B cell (primary cell): ENCODE data around the gene S100PBP. TPM values are rescaled to one million over a fixed set of nuclear protein-coding genes. Genes with fewer than 3 reads are reported as not detected.
"Not testable (repeated sequence)": the region's sequence is repeated elsewhere in the genome, so short reads cannot be mapped to it uniquely, and the experiment has no call there.

Experiments
- ATAC-seq: fragments of 200-7000 bp; cut with Tn5 transposase; one replicate; pipeline ENCODE4 v1.10.0; 2021; ENCODE audit warnings: low read depth, mild to moderate bottlenecking, moderate number of reproducible peaks, moderate library complexity
- CTCF ChIA-PET: fragments of 350-600 bp; sonication (Branson Sonifier 250); formaldehyde crosslinking; loops from one replicate; lab custom pipeline; 2021; ENCODE audit warnings: antibody characterized with exemption, inconsistent platforms; lab: Charles Lee
- POLR2A ChIA-PET: fragments of 350-600 bp; sonication (Branson Sonifier 250); formaldehyde crosslinking; loops from one replicate; lab custom pipeline; 2021; ENCODE audit warnings: antibody characterized with exemption; lab: Charles Lee
- DNase-seq: peaks from one replicate; pipeline ENCODE4 v3.0.0; 2013
- H2AFZ ChIP-seq: 2 replicates; pipeline ENCODE4 v1.6.1; 2012; ENCODE audit warnings: mild to moderate bottlenecking, low read depth, low read length; ENCODE audit not compliant: insufficient read depth, poor library complexity, severe bottlenecking
- H3K27ac ChIP-seq, 2 donors: 1 replicate in 1 of 2; 2 replicates in 1 of 2; pipeline ENCODE4 v1.5.1; 2012 to 2013; ENCODE audit warnings: low read length in 2 of 2, mild to moderate bottlenecking in 2 of 2, moderate library complexity in 1 of 2
- H3K27me3 ChIP-seq, 4 experiments: fragments of 200-600 bp in 1 of 4; sonication (generic) in 1 of 4; replicated peaks in 1 of 4; 1 replicate in 2 of 4; 2 replicates in 2 of 4; pipeline versions ENCODE4 v1.6.1 to v1.7.0; 2013 to 2016; ENCODE audit warnings: low read length in 3 of 4, mild to moderate bottlenecking in 2 of 4, mixed read lengths in 1 of 4, moderate library complexity in 1 of 4; ENCODE audit not compliant: insufficient read depth in 4 of 4, control insufficient read depth in 3 of 4; ENCODE audit errors: control extremely low read depth in 1 of 4
- H3K36me3 ChIP-seq, 2 experiments: replicated peaks in 1 of 2; 1 replicate in 1 of 2; 2 replicates in 1 of 2; pipeline versions ENCODE4 v1.6.1 to v1.7.1; 2013; ENCODE audit warnings: low read length in 1 of 2; ENCODE audit not compliant: insufficient read depth in 2 of 2, control insufficient read depth in 1 of 2; ENCODE audit errors: control extremely low read depth in 1 of 2, extremely low read depth in 1 of 2
- H3K4me1 ChIP-seq, 2 donors: fragments of 200-600 bp in 1 of 2; sonication (generic) in 1 of 2; 1 replicate in 1 of 2; 2 replicates in 1 of 2; pipeline versions ENCODE4 v1.5.1 to v1.6.1; 2013 to 2017; ENCODE audit warnings: low read length in 2 of 2; ENCODE audit not compliant: control insufficient read depth in 2 of 2, insufficient read depth in 2 of 2
- H3K4me2 ChIP-seq: replicated peaks from 2 replicates; pipeline ENCODE3; 2012; ENCODE audit warnings: mild to moderate bottlenecking, low read depth, low read length; ENCODE audit not compliant: poor library complexity, severe bottlenecking
- H3K4me3 ChIP-seq, 5 experiments: fragments of 200-600 bp in 1 of 5; sonication (generic) in 1 of 5; 1 replicate in 3 of 5; 2 replicates in 2 of 5; pipeline versions ENCODE4 v1.5.1 to v1.7.0; 2011 to 2016; ENCODE audit warnings: low read length in 4 of 5, mild to moderate bottlenecking in 4 of 5, low read depth in 2 of 5, control low read depth in 1 of 5, moderate library complexity in 1 of 5; ENCODE audit not compliant: insufficient read depth in 1 of 5; ENCODE audit errors: control extremely low read depth in 1 of 5, extremely low read depth in 1 of 5
- H3K79me2 ChIP-seq: fragments of 200-600 bp; sonication (generic); one replicate; pipeline ENCODE4 v1.6.0; 2016; ENCODE audit warnings: low read length; ENCODE audit not compliant: control insufficient read depth, insufficient read depth
- H3K9ac ChIP-seq: fragments of 200-600 bp; sonication (generic); 2 replicates; pipeline ENCODE4 v1.6.1; 2017; ENCODE audit warnings: mild to moderate bottlenecking, low read length, moderate library complexity
- H3K9me3 ChIP-seq, 3 donors: one replicate each; pipeline versions ENCODE4 v1.6.1 to v1.7.1; 2013; ENCODE audit warnings: low read length in 2 of 3; ENCODE audit not compliant: control insufficient read depth in 2 of 3, insufficient read depth in 1 of 3; ENCODE audit errors: control extremely low read depth in 1 of 3
- H4K20me1 ChIP-seq: 2 replicates; pipeline ENCODE4 v1.6.0; 2012; ENCODE audit warnings: mild to moderate bottlenecking, low read length; ENCODE audit not compliant: insufficient read depth, control insufficient read depth, poor library complexity, severe bottlenecking
- H3K27ac Mint-ChIP-seq: one replicate; pipeline ENCODE4 v1.8.0; 2021; ENCODE audit warnings: mixed read lengths
- H3K27me3 Mint-ChIP-seq: one replicate; pipeline ENCODE4 v1.8.0; 2021; ENCODE audit warnings: mixed read lengths
- H3K4me1 Mint-ChIP-seq: one replicate; pipeline ENCODE4 v1.8.0; 2021; ENCODE audit warnings: mixed read lengths
- H3K4me3 Mint-ChIP-seq: one replicate; pipeline ENCODE4 v1.8.0; 2021; ENCODE audit warnings: mixed read lengths
- H3K9me3 Mint-ChIP-seq: one replicate; pipeline ENCODE4 v1.8.0; 2022; ENCODE audit warnings: mixed read lengths; ENCODE audit not compliant: insufficient read depth
- CTCF ChIP-seq: fragments of 200-600 bp; IDR thresholded peaks from one replicate; pipeline ENCODE4 v1.8.0; 2022; ENCODE audit warnings: antibody characterized with exemption, mild to moderate bottlenecking
- EZH2 ChIP-seq: IDR thresholded peaks from 2 replicates; pipeline ENCODE4 v1.6.1; 2012; ENCODE audit warnings: borderline replicate concordance, low read depth, mild to moderate bottlenecking, moderate library complexity, low read length; ENCODE audit not compliant: insufficient read depth, poor library complexity, severe bottlenecking
- WGBS: methylation state at CpG from one replicate; pipeline ENCODE4 v1.1.5; 2013; ENCODE audit warnings: missing lambda C conversion rate; ENCODE audit not compliant: insufficient coverage; 5-methylcytosine and 5-hydroxymethylcytosine counted together
- intact Hi-C: fragments of 100-400 bp; cut with micrococcal nuclease; formaldehyde crosslinking; loops from one replicate; pipeline ENCODE4 v1.10.0; 2022
- polyA plus RNA-seq: library from polyadenylated mRNA; depleted of rRNA; stranded (reverse); fragments of >200 nt; gene quantifications from 2 replicates; pipeline ENCODE4 v1.2.3, GENCODE V29; 2012
- total RNA-seq, 2 donors: library from RNA; stranded (reverse); fragments of 120-200 nt in 1 of 2; gene quantifications; 1 replicate in 1 of 2; 2 replicates in 1 of 2; pipeline versions ENCODE4 v1.2.3 to v1.2.4, GENCODE V29; 2013 to 2022

S100PBP gene
- total and polyA plus RNA-seq, 2 donors (not counting 1 experiment from before 2014, with no cell fraction given), result 32.5 to 94.1 TPM

GRCh38 chr1:32903991-32904785, 86.7 kb downstream of the S100PBP start:
- no peak overlapping the region for H3K9ac ChIP-seq
- H3K9me3 ChIP-seq, result peaks cover 0 to 15% (median 0%) of the 10 kb centered on the region in 3 donors
- no peak overlapping the region for H2AFZ ChIP-seq
- no peak overlapping the region for H3K4me2 ChIP-seq
- no peaks in the 10 kb centered on the region for H3K79me2 ChIP-seq
- no peak overlapping the region for H3K27ac ChIP-seq
- ChIA-PET CTCF (interaction anchor here (0.9 to 1.6 kb wide), 3 partner anchors 12 to 94 kb away, joined by 3 read pairs; no protein-coding TSS in a partner anchor), POLR2A (no interaction called here)
- intact Hi-C loops, result no loop called here
- no peaks in the 10 kb centered on the region for H3K36me3 ChIP-seq
- TF ChIP-seq CTCF, result no peak
- no peak for TF ChIP-seq EZH2
- Mint-ChIP-seq H3K27me3 (peaks cover 32% of the 10 kb centered on the region), H3K4me3 (no peak overlapping the region), H3K9me3 (no peaks in the 10 kb centered on the region), H3K4me1 (peaks cover 11% of the 10 kb centered on the region), H3K27ac (no peak overlapping the region)
- no peaks in the 10 kb centered on the region for H4K20me1 ChIP-seq
- DNase-seq, result no peak
- H3K4me1 ChIP-seq, result peaks cover 9 to 10% of the 10 kb centered on the region in 2 donors
- ATAC-seq, result no peak
- 73% methylated on average over 3 of the region's 3 CpGs for WGBS
- H3K27me3 ChIP-seq, result peaks cover 0 to 32% (median 15%) of the 10 kb centered on the region in 4 experiments
- no peak overlapping the region for H3K4me3 ChIP-seq

GRCh38 chr1:32904797-32905196, 87.3 kb downstream of the S100PBP start:
- H3K4me3 ChIP-seq, result no peak overlapping the region
- WGBS, result 83% methylated on average over 1 of the region's 2 CpGs
- peaks cover 33% of the 10 kb centered on the region for H3K27me3 Mint-ChIP-seq
- H3K27ac ChIP-seq, result no peak overlapping the region
- H3K9me3 Mint-ChIP-seq, result no peaks in the 10 kb centered on the region
- no peaks in the 10 kb centered on the region for H4K20me1 ChIP-seq
- H2AFZ ChIP-seq, result no peak overlapping the region
- H3K4me3 Mint-ChIP-seq, result no peak overlapping the region
- no peak for ATAC-seq
- DNase-seq, result no peak
- H3K4me2 ChIP-seq, result no peak overlapping the region
- peaks cover 0 to 15% (median 0%) of the 10 kb centered on the region in 3 donors for H3K9me3 ChIP-seq
- H3K36me3 ChIP-seq, result no peaks in the 10 kb centered on the region
- TF ChIP-seq EZH2 (no peak), CTCF (no peak)
- intact Hi-C loops, result no loop called here
- CTCF ChIA-PET, result interaction anchor here (0.9 to 1.6 kb wide), 3 partner anchors 12 to 94 kb away, joined by 3 read pairs; no protein-coding TSS in a partner anchor
- H3K27me3 ChIP-seq, result peaks cover 0 to 31% (median 15%) of the 10 kb centered on the region in 4 experiments
- peaks cover 11% of the 10 kb centered on the region for H3K4me1 Mint-ChIP-seq
- POLR2A ChIA-PET, result no interaction called here
- no peak overlapping the region for H3K27ac Mint-ChIP-seq
- H3K9ac ChIP-seq, result no peak overlapping the region
- no peaks in the 10 kb centered on the region for H3K79me2 ChIP-seq
- peaks cover 9 to 10% of the 10 kb centered on the region in 2 donors for H3K4me1 ChIP-seq

- intact Hi-C loops, H3K79me2 ChIP-seq, H3K27ac Mint-ChIP-seq, H3K9ac ChIP-seq, H3K4me3 ChIP-seq, POLR2A ChIA-PET, H3K36me3 ChIP-seq, H3K4me2 ChIP-seq, H3K27ac ChIP-seq, H2AFZ ChIP-seq, DNase-seq, H3K9me3 ChIP-seq, H3K9me3 Mint-ChIP-seq, H3K4me1 Mint-ChIP-seq, H4K20me1 ChIP-seq, H3K4me1 ChIP-seq, ATAC-seq, H3K4me3 Mint-ChIP-seq: not testable (repeated sequence)
- peaks cover 34% of the 10 kb centered on the region for H3K27me3 Mint-ChIP-seq
- H3K27me3 ChIP-seq, result peaks cover 0 to 24% (median 10%) of the 10 kb centered on the region in 4 experiments
- WGBS, result 80% methylated on average over 9 of the region's 10 CpGs
- CTCF ChIA-PET, result interaction anchor here (1.3 to 1.6 kb wide), 2 partner anchors 13 to 93 kb away, joined by 3 read pairs; no protein-coding TSS in a partner anchor
These were observed 88.1 kb downstream of the S100PBP start for GRCh38 chr1:32905588-32905987.
